ENCODE data around the gene FHL3. TPM values are rescaled to one million over a fixed set of nuclear protein-coding genes. Genes with fewer than 3 reads are reported as not detected.

The FHL3 gene
- total RNA-seq, 1 experiment from 2014 or later = 23.4 TPM

GRCh38 chr1:38029081-38029681 is 23.9 kb upstream of the FHL3 start:
- Histone ChIP-seq H3K4me3 (ENCODE audit: low read depth in 2 of 2, low read length in 2 of 2) (no peak overlapping the region), H3K27ac (ENCODE audit: low read length) (peak overlapping the region; percentile 72), H3K36me3 (ENCODE audit: control insufficient read depth, insufficient read depth, low read length) (no peaks in the 10 kb centered on the region), H3K9me3 (ENCODE audit: control insufficient read depth, insufficient read depth, low read depth, low read length) (no peaks in the 10 kb centered on the region), H3K4me1 (ENCODE audit: control insufficient read depth, insufficient read depth, low read length) (peaks cover 20% of the 10 kb centered on the region), H3K27me3 (ENCODE audit: control insufficient read depth, insufficient read depth, low read length) (no peaks in the 10 kb centered on the region)
- DNase-seq (ENCODE audit: low read depth, low spot score) = no peak
- ChIA-PET POLR2A (interaction anchor here (0.6 kb wide), 2 partner anchors 178 to 1261 kb away, joined by 3 read pairs; no protein-coding TSS in a partner anchor), CTCF (interaction anchor here (0.6 to 1.4 kb wide), 4 partner anchors 42 to 793 kb away, joined by 3 to 4 read pairs (median 4); no protein-coding TSS in a partner anchor)
- ATAC-seq = no peak
- in situ Hi-C loops (cut with HindIII; ENCODE audit: low pct_unique_long_range_greater_than_20kb, low sequenced_read_pairs) (no loop called here), intact Hi-C loops (cut with micrococcal nuclease; ENCODE audit: unreplicated experiment) (loop anchor here (5.0 kb wide), 1 partner anchor 808 kb away; no protein-coding TSS in a partner anchor)
- TF ChIP-seq SIN3A (IDR thresholded peaks at IDR 0.05; ENCODE audit: borderline replicate concordance, insufficient read depth, low read depth, low read length) (no peak), TCF7L2 (IDR thresholded peaks at IDR 0.05; ENCODE audit: low read depth, low read length) (no peak), REST (IDR thresholded peaks at IDR 0.05; ENCODE audit: insufficient read depth in 1 of 2, low read depth in 2 of 2, low read length in 1 of 2) (no peak), CTCF (IDR thresholded peaks at IDR 0.05) (no peak), POLR2AphosphoS5 (IDR thresholded peaks at IDR 0.05; ENCODE audit: low read depth, low read length) (no peak; the same call in 1 of the 2 replicates)
- no TSS peak for BruUV-seq (replicated peaks)

GRCh38 chr1:38028671-38029070 is 23.4 kb upstream of the FHL3 start:
- DNase-seq (ENCODE audit: low read depth, low spot score) (no peak), ATAC-seq (no peak)
- in situ Hi-C loops (cut with HindIII; ENCODE audit: low pct_unique_long_range_greater_than_20kb, low sequenced_read_pairs) = no loop called here
- Histone ChIP-seq H3K4me3 (ENCODE audit: low read depth in 2 of 2, low read length in 2 of 2) (no peak overlapping the region), H3K36me3 (ENCODE audit: control insufficient read depth, insufficient read depth, low read length) (no peaks in the 10 kb centered on the region; the same call in 1 of the 2 replicates), H3K27me3 (ENCODE audit: control insufficient read depth, insufficient read depth, low read length) (no peaks in the 10 kb centered on the region), H3K9me3 (ENCODE audit: control insufficient read depth, insufficient read depth, low read depth, low read length) (no peaks in the 10 kb centered on the region), H3K4me1 (ENCODE audit: control insufficient read depth, insufficient read depth, low read length) (peaks cover 20% of the 10 kb centered on the region), H3K27ac (ENCODE audit: low read length) (no peak overlapping the region)
- POLR2A ChIA-PET = interaction anchor here (0.6 kb wide), 2 partner anchors 178 to 1261 kb away, joined by 3 read pairs; no protein-coding TSS in a partner anchor
- intact Hi-C loops (cut with micrococcal nuclease; ENCODE audit: unreplicated experiment) = loop anchor here (5.0 kb wide), 1 partner anchor 809 kb away; no protein-coding TSS in a partner anchor
- no peak for TF ChIP-seq SIN3A (IDR thresholded peaks at IDR 0.05; ENCODE audit: borderline replicate concordance, insufficient read depth, low read depth, low read length)
- TF ChIP-seq REST (IDR thresholded peaks at IDR 0.05; ENCODE audit: insufficient read depth in 1 of 2, low read depth in 2 of 2, low read length in 1 of 2) = no peak
- no peak for TF ChIP-seq POLR2AphosphoS5 (IDR thresholded peaks at IDR 0.05; ENCODE audit: low read depth, low read length)
- no peak for TF ChIP-seq TCF7L2 (IDR thresholded peaks at IDR 0.05; ENCODE audit: low read depth, low read length)
- TF ChIP-seq CTCF (IDR thresholded peaks at IDR 0.05) = no peak
- CTCF ChIA-PET = interaction anchor here (0.6 to 0.7 kb wide), 3 partner anchors 43 to 793 kb away, joined by 3 to 4 read pairs (median 4); no protein-coding TSS in a partner anchor
- no TSS peak for BruUV-seq (replicated peaks)
